NCI-H2196 (cell line): Measurements from ENCODE around the gene CEP112.

Experiments
- DNase-seq: peaks from one replicate; lab custom pipeline; 2025; ENCODE audit not compliant: unreplicated experiment; lab: John Stamatoyannopoulos, UW

CEP112 gene

GRCh38 chr17:65664266-65664665 is 527.7 kb downstream of the CEP112 start:
- no peak for DNase-seq

GRCh38 chr17:65662196-65662595 is 529.7 kb downstream of the CEP112 start:
- no peak for DNase-seq

GRCh38 chr17:65660947-65661346 is 531.0 kb downstream of the CEP112 start:
- no peak for DNase-seq

GRCh38 chr17:65660078-65660477 is 531.9 kb downstream of the CEP112 start:
- DNase-seq: no peak

- DNase-seq: no peak
Measured at GRCh38 chr17:65659512-65659911, 532.4 kb downstream of the CEP112 start.

GRCh38 chr17:65657251-65657828 is 534.6 kb downstream of the CEP112 start:
- no peak for DNase-seq

- DNase-seq: no peak
Measured at GRCh38 chr17:65656390-65657250, 535.3 kb downstream of the CEP112 start.

- no peak for DNase-seq
Measured at GRCh38 chr17:65655706-65656105, 536.2 kb downstream of the CEP112 start.

GRCh38 chr17:65644545-65644944 is 547.4 kb downstream of the CEP112 start:
- no peak for DNase-seq

GRCh38 chr17:65638221-65638975 is 553.5 kb downstream of the CEP112 start:
- DNase-seq: peak; percentile 64

- no peak for DNase-seq
Measured at GRCh38 chr17:65637786-65638185, 554.1 kb downstream of the CEP112 start.

GRCh38 chr17:65634533-65634932 is 557.4 kb downstream of the CEP112 start:
- peak; percentile 18 for DNase-seq

- DNase-seq: peak; percentile 67
Measured at GRCh38 chr17:65633988-65634387, 557.9 kb downstream of the CEP112 start.

GRCh38 chr17:65633146-65633881 is 558.6 kb downstream of the CEP112 start:
- DNase-seq: no peak

- DNase-seq: no peak
Measured at GRCh38 chr17:65630502-65630901, 561.4 kb downstream of the CEP112 start.

GRCh38 chr17:65629234-65629690 is 562.7 kb downstream of the CEP112 start:
- no peak for DNase-seq

GRCh38 chr17:65628644-65629036 is 563.3 kb downstream of the CEP112 start:
- no peak for DNase-seq

GRCh38 chr17:65627891-65628643 is 563.9 kb downstream of the CEP112 start:
- DNase-seq: peak; percentile 70

- DNase-seq: no peak
Measured at GRCh38 chr17:65627108-65627507, 564.8 kb downstream of the CEP112 start.

- DNase-seq: no peak
Measured at GRCh38 chr17:65626451-65626850, 565.5 kb downstream of the CEP112 start.
